Fibroblast of the conjunctiva (primary cell): ENCODE results near the gene ALPI.
"Not testable (repeated sequence)": the region's sequence is repeated elsewhere in the genome, so short reads cannot be mapped to it uniquely, and the experiment has no call there.

ENCODE experiments used
- DNase-seq: peaks from one replicate; pipeline ENCODE4 v3.0.0-alpha.2; 2010; ENCODE audit warnings: low read depth

The ALPI gene

GRCh38 chr2:232441922-232442321 lies 14.0 kb upstream of the ALPI start:
- not testable (repeated sequence) for DNase-seq

GRCh38 chr2:232442431-232442830 lies 13.5 kb upstream of the ALPI start:
- DNase-seq = not testable (repeated sequence)

DNA sequence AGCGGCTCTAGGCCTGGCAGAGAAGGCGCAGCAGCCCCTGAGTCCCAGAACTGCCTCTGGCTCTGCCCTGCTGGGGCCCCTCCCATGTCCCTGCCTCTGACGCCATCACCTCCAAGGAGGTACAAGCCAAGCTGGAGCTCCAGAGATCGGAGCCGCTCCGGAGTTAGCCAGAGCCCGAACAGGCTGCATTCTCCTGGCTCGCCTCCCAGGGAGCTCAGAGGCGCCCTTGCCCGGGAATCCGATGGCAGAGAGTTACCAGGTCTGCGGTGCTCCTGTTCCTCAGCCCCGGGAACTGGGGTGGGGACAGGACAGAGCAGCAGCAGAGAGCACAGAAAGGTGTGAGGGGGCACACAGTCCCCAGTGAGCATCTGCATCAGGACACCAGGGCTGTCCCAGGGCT lies 12.9 kb upstream of the ALPI start:
- DNase-seq = not testable (repeated sequence)

- not testable (repeated sequence) for DNase-seq
Observed at GRCh38 chr2:232443669-232444408, 12.1 kb upstream of the ALPI start.

GRCh38 chr2:232444409-232445148 lies 11.4 kb upstream of the ALPI start:
- peak; percentile 22 for DNase-seq

DNA sequence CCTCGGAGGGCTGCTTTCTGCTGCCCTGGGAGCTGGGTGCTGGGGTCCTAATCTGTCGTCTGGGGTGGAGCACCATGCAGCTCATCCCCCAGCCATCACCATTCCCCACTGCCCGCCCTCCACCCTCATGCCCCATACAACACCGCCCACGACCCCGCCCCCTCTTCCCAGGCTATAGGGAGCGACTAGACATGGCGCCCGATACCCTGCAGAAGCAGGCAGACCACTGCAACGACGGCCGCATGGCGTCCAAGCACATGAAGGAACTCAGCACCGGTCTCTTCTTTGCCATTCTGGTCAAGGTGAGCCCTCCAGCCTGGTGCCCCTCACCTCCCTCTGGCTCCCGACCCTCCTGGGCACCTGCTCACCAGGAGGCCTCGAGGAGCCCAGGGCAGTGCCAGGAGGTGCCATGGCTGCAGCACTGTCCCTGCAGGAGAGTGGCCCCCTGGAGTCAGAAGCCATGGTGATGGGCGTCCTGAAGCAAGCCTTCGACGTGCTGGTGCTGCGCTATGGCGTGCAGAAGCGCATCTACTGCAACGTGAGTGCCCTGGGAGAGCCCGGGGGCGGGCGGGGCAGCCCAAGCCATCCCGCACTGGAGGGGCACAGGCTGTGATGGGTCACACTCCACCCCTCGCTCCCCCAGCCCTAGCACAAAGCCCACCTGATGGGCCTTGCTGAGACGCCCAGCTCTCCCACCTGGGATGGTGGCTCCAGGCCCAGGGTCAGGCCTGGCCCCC lies 10.6 kb upstream of the ALPI start:
- DNase-seq = not testable (repeated sequence)

- DNase-seq = not testable (repeated sequence)
Observed at GRCh38 chr2:232446266-232446777, 9.6 kb upstream of the ALPI start.

DNA sequence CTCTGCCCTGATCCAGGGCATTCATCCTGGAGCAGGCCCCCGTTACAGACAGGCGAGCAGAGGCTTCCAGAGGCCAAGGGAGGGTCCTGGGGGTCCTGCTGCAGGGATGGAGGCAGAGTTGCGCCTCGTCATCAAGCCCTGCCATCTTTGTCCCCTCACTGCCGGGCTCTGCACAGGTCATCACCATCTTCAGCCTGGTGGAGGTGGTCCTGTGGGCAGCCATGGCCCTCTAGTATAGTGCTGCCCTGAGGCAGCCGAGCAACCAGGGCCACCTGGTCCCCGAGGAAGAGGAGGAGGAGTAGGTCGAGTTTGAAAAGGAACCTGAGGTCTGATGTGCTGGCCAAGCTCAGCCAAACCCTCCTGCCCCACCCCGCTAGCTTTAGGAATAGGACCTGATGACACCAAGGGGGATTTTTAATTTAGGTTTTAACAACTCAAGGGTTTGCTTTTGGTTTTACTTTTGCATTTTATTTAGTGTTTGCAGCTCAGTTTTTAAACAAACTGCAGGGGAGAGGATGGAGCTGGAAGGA lies 8.8 kb upstream of the ALPI start:
- no peak for DNase-seq

DNA sequence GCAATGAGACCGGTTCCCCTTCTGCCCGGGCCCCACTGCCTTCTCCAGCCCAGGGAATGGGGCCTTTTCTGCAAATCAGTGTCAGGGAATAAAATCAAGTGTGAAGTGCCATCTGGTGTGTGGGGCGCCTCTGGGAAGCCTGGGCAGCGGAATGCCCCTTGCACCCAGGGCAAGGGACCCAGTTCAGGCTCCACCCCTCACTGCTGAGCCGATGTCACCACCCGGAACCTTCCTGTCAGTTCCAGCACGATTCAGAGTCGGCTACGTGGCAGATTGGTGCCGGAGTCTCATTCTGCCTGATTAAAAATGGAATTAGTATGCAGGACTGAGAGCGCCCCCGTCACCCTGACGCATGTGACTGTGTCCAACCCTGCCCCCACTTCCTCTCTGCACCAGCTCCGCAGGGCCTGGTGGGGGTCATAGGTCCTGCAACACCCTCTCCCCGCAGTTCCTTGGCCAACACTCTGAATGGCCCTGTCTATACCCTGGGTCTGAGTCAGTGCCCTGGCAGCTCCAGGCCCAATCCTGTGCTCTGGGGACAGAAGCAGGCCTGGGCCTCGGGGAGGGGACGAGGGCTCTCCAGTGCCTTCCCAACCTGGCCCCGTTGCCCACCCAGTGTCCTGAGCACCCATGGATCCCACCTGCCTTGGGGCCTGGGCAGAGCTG lies 8.2 kb upstream of the ALPI start:
- DNase-seq = no peak

DNA sequence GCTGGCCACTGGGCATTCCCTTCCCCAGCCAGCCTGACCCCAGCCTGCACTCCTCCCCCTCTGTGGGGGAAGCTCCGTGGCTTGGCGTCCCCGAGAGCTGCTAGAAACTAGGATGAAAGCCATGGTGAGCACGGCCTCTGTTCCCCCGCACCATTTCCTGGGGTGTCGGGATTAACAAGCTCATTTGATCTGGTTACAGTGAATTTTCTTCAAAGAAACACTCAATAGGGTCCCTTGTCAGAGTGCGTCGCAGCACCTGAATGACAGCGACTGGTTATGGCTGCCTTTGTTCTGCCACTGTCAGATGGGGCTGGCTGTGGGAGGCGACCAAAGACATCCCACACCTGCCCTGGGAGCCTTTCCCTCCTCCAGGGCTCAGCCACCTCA lies 7.7 kb upstream of the ALPI start:
- DNase-seq = no peak

GRCh38 chr2:232449964-232450363 lies 6.0 kb upstream of the ALPI start:
- no peak for DNase-seq

GRCh38 chr2:232451645-232452044 lies 4.3 kb upstream of the ALPI start:
- DNase-seq = not testable (repeated sequence)

GRCh38 chr2:232454630-232455029 lies 1.3 kb upstream of the ALPI start:
- no peak for DNase-seq

- DNase-seq = no peak
Observed at GRCh38 chr2:232456296-232457120, 555 bp downstream of the ALPI start.

DNA sequence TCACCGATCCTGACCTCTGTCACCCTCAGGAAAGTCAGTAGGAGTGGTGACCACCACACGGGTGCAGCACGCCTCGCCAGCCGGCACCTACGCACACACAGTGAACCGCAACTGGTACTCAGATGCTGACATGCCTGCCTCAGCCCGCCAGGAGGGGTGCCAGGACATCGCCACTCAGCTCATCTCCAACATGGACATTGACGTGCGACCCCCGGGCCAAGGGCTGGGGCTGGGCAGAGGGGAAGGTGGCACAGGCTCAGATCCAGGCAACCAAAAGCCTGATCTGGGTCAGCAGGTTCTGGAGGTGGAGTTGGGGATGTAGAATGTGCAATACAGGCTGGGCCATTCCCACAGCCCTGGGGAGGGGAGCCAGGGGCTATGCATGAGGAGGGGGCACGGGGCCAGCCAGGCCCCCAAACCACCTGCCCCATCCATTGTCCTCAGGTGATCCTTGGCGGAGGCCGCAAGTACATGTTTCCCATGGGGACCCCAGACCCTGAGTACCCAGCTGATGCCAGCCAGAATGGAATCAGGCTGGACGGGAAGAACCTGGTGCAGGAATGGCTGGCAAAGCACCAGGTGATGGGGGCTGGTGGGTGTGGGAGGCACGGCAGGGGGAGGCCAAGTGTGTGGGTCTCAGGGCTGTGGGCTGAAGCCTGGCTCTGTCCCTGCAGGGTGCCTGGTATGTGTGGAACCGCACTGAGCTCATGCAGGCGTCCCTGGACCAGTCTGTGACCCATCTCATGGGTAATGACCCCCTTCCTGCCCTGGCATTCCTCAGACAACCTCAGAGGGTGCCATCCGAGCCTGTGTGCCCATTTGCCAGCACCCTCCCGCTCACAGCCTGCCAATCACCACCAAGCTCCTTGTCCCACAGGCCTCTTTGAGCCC lies 1.4 kb downstream of the ALPI start:
- no peak for DNase-seq

DNA sequence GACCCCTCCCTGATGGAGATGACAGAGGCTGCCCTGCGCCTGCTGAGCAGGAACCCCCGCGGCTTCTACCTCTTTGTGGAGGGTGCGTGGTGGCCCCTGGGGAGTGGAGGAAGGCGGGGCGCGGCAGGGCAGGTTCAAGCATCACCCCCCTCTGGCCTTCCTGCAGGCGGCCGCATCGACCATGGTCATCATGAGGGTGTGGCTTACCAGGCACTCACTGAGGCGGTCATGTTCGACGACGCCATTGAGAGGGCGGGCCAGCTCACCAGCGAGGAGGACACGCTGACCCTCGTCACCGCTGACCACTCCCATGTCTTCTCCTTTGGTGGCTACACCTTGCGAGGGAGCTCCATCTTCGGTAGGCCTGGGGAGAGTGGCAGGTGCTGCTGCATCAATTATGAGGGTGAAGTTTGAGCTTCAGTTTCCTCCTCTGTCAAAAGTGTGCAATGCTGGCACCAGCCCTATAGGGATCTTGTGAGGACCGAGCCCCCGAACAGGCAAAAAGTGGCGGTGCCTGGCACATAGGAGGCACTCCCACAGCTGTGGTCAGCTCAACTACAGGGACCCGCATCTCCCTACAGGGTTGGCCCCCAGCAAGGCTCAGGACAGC lies 2.2 kb downstream of the ALPI start:
- DNase-seq = no peak

GRCh38 chr2:232458661-232459418 lies 2.9 kb downstream of the ALPI start:
- DNase-seq = no peak

DNA sequence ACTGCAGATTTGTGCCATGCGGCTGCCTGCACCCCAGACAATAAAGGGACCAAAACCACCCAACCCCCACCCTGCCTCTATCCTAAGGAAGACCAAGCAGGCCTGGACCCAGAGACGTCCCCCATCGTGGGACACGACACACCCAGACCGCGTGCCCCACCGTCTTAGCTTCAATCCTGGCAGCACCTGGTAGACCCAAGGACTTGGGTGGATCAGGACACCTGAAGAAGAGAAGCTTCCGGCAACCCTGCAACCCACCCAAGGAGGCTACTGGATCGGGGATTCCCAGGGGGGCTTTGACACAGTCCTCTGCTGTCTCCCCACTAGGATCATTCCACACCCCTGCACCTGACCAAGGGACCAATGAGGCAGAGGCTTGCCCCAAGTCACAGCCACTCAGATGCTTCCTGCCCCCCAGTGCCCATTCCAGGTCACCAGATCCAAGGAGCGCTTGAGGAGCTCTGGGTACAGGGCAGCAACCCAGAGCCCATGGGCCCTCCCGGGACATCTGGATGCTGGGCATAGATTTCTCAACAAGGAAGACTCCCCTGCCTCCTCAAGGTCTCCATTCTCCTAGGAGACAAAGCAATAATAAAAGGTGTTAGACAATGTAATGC lies 3.6 kb downstream of the ALPI start:
- DNase-seq = no peak
